HEK293 (cell line): ENCODE results near the gene GFM1.

Experiments used
- CTCF ChIA-PET: fragments of 350-600 bp; formaldehyde crosslinking; extraction: SDS; loops from one replicate; lab custom pipeline; 2021; ENCODE audit warnings: antibody characterized with exemption; lab: Yijun Ruan, JAX
- POLR2A ChIA-PET: fragments of 300-600 bp; formaldehyde crosslinking; extraction: SDS; loops from one replicate; lab custom pipeline; 2020; ENCODE audit warnings: antibody characterized with exemption, inconsistent platforms; lab: Yijun Ruan, JAX
- H3K27ac ChIP-seq: fragments of 200-500 bp; sonication (Bioruptor generic); 2 replicates; pipeline ENCODE4 v1.5.1; 2014; ENCODE audit warnings: low read depth, low read length, control low read depth, inconsistent platforms; ENCODE audit errors: extremely low read depth
- H3K36me3 ChIP-seq, 2 experiments: fragments of 200-500 bp in 1 of 2; sonication (Bioruptor generic) in 1 of 2; 1 replicate in 1 of 2; 2 replicates in 1 of 2; pipeline ENCODE4 v1.5.1; 2014 to 2017; ENCODE audit warnings: inconsistent platforms in 2 of 2, low read length in 2 of 2; ENCODE audit not compliant: control insufficient read depth in 2 of 2, insufficient read depth in 1 of 2
- H3K4me1 ChIP-seq: fragments of 200-500 bp; sonication (Bioruptor generic); 2 replicates; pipeline ENCODE4 v1.5.1; 2014; ENCODE audit warnings: mild to moderate bottlenecking, low read length, inconsistent platforms; ENCODE audit not compliant: control insufficient read depth, insufficient read depth
- H3K4me3 ChIP-seq: 2 replicates; pipeline ENCODE4 v1.5.1; 2011; ENCODE audit warnings: low read depth, mild to moderate bottlenecking, control low read depth, low read length, moderate library complexity
- H3K9me3 ChIP-seq: fragments of 200-500 bp; sonication (Bioruptor generic); 2 replicates; pipeline ENCODE4 v1.5.1; 2014; ENCODE audit warnings: low read depth, low read length, inconsistent platforms; ENCODE audit not compliant: control insufficient read depth, insufficient read depth
- ELK4 ChIP-seq: IDR thresholded peaks from 2 replicates; pipeline ENCODE4 v1.6.1; 2011; ENCODE audit warnings: mild to moderate bottlenecking, low read depth, low read length, borderline replicate concordance
- GLIS2 ChIP-seq: fragments of 450-650 bp; formaldehyde crosslinking; IDR thresholded peaks from 2 replicates; pipeline ENCODE4 v1.5.1; 2016; ENCODE audit warnings: missing biosample characterization, missing genetic modification characterization
- INSM2 ChIP-seq: fragments of 450-650 bp; formaldehyde crosslinking; IDR thresholded peaks from 2 replicates; pipeline ENCODE4 v1.5.1; 2016; ENCODE audit warnings: missing biosample characterization, missing genetic modification characterization
- KLF1 ChIP-seq: fragments of 450-650 bp; formaldehyde crosslinking; IDR thresholded peaks from 2 replicates; pipeline ENCODE4 v1.5.1; 2016; ENCODE audit warnings: missing biosample characterization, missing genetic modification characterization
- KLF10 ChIP-seq: fragments of 450-650 bp; IDR thresholded peaks from 2 replicates; pipeline ENCODE4 v1.5.1; 2018; ENCODE audit warnings: missing biosample characterization, mild to moderate bottlenecking, missing genetic modification characterization
- MEIS1 ChIP-seq: sonication (generic); formaldehyde crosslinking; IDR thresholded peaks from 2 replicates; pipeline ENCODE4 v1.8.1; 2022; ENCODE audit warnings: missing genetic modification reagents, mild to moderate bottlenecking, borderline replicate concordance
- SCRT2 ChIP-seq: fragments of 450-650 bp; formaldehyde crosslinking; IDR thresholded peaks from 2 replicates; pipeline ENCODE4 v1.5.1; 2016; ENCODE audit warnings: missing biosample characterization, missing genetic modification characterization
- ZBTB10 ChIP-seq: fragments of 450-650 bp; formaldehyde crosslinking; IDR thresholded peaks from 2 replicates; pipeline ENCODE4 v1.5.1; 2016; ENCODE audit warnings: missing biosample characterization, missing genetic modification characterization
- ZBTB7A ChIP-seq: fragments of 450-650 bp; formaldehyde crosslinking; IDR thresholded peaks from 2 replicates; pipeline ENCODE4 v1.5.1; 2016; ENCODE audit warnings: low read depth, missing biosample characterization, missing genetic modification characterization
- ZNF155 ChIP-seq: fragments of 450-650 bp; formaldehyde crosslinking; IDR thresholded peaks from 2 replicates; pipeline ENCODE4 v1.5.1; 2016; ENCODE audit warnings: missing biosample characterization, missing genetic modification characterization
- ZNF248 ChIP-seq: fragments of 450-650 bp; formaldehyde crosslinking; IDR thresholded peaks from 2 replicates; pipeline ENCODE4 v1.5.1; 2017; ENCODE audit warnings: missing biosample characterization, missing genetic modification characterization
- ZNF26 ChIP-seq: fragments of 450-650 bp; formaldehyde crosslinking; IDR thresholded peaks from 2 replicates; pipeline ENCODE4 v1.5.1; 2016; ENCODE audit warnings: missing biosample characterization, missing genetic modification characterization
- ZNF366 ChIP-seq: fragments of 450-650 bp; formaldehyde crosslinking; conservative IDR thresholded peaks from 2 replicates; pipeline ENCODE4 v1.5.1; 2016; ENCODE audit warnings: missing biosample characterization, missing genetic modification characterization
- ZNF394 ChIP-seq: fragments of 450-650 bp; formaldehyde crosslinking; IDR thresholded peaks from 2 replicates; pipeline ENCODE4 v1.5.1; 2016; ENCODE audit warnings: missing biosample characterization, missing genetic modification characterization, mild to moderate bottlenecking, moderate library complexity, borderline replicate concordance
- ZNF449 ChIP-seq: fragments of 450-650 bp; formaldehyde crosslinking; IDR thresholded peaks from 2 replicates; pipeline ENCODE4 v1.5.1; 2017; ENCODE audit warnings: missing biosample characterization, mild to moderate bottlenecking, missing genetic modification characterization, moderate library complexity
- ZNF48 ChIP-seq: fragments of 450-650 bp; formaldehyde crosslinking; IDR thresholded peaks from 2 replicates; pipeline ENCODE4 v1.5.1; 2016; ENCODE audit warnings: missing biosample characterization, missing genetic modification characterization
- ZNF629 ChIP-seq: fragments of 450-650 bp; formaldehyde crosslinking; IDR thresholded peaks from 2 replicates; pipeline ENCODE4 v1.5.1; 2017; ENCODE audit warnings: missing biosample characterization, missing genetic modification characterization
- ZNF670 ChIP-seq: fragments of 450-650 bp; formaldehyde crosslinking; IDR thresholded peaks from 2 replicates; pipeline ENCODE4 v1.5.1; 2016; ENCODE audit warnings: missing biosample characterization, missing genetic modification characterization, low read depth
- ZNF785 ChIP-seq: fragments of 450-650 bp; formaldehyde crosslinking; IDR thresholded peaks from 2 replicates; pipeline ENCODE4 v1.5.1; 2016; ENCODE audit warnings: missing biosample characterization, missing genetic modification characterization
- ZNF837 ChIP-seq: fragments of 450-650 bp; formaldehyde crosslinking; IDR thresholded peaks from 2 replicates; pipeline ENCODE4 v1.5.1; 2016; ENCODE audit warnings: missing biosample characterization, missing genetic modification characterization

Gene GFM1

GRCh38 chr3:158735296-158736033 lies 91.1 kb downstream of the GFM1 start:
- H3K4me3 ChIP-seq: no peak overlapping the region
- ChIA-PET POLR2A (no interaction called here), CTCF (interaction anchor here (0.5 to 0.7 kb wide), 2 partner anchors 42 to 250 kb away, joined by 3 read pairs; no protein-coding TSS in a partner anchor)
- no peaks in the 10 kb centered on the region for H3K9me3 ChIP-seq
- no peak for TF ChIP-seq ZNF837
- no peak for TF ChIP-seq ZNF155 (tag by site-specific recombination)
- TF ChIP-seq ZNF670: no peak
- TF ChIP-seq INSM2 (tag by site-specific recombination): no peak
- TF ChIP-seq ZNF785 (tag by site-specific recombination): no peak
- TF ChIP-seq MEIS1 (CRISPR knock-in tag): no peak
- TF ChIP-seq ZNF26 (tag by site-specific recombination): no peak
- no peak for TF ChIP-seq ZNF48 (tag by site-specific recombination)
- no peak for TF ChIP-seq SCRT2
- no peak for TF ChIP-seq ZBTB7A (tag by site-specific recombination)
- no peak for TF ChIP-seq ELK4
- no peak for TF ChIP-seq ZBTB10 (tag by site-specific recombination)
- TF ChIP-seq KLF10 (tag by site-specific recombination): no peak
- no peak for TF ChIP-seq ZNF366 (tag by site-specific recombination)
- TF ChIP-seq ZNF449 (tag by site-specific recombination): no peak
- TF ChIP-seq ZNF394 (tag by site-specific recombination): no peak
- no peak for TF ChIP-seq KLF1 (tag by site-specific recombination)
- no peak for TF ChIP-seq ZNF629 (tag by site-specific recombination)
- no peak for TF ChIP-seq GLIS2 (tag by site-specific recombination)
- no peak for TF ChIP-seq ZNF248 (tag by site-specific recombination)
- no peaks in the 10 kb centered on the region for H3K36me3 ChIP-seq
- no peaks in the 10 kb centered on the region for H3K4me1 ChIP-seq
- H3K27ac ChIP-seq: no peak overlapping the region
